Measurements from ENCODE around the gene RGP1. TPM values are rescaled to one million over a fixed set of nuclear protein-coding genes. Genes with fewer than 3 reads are reported as not detected.
A peak's percentile ranks its signal among the peaks of the same experiment; 100 is the strongest.

Gene RGP1
- total and polyA plus RNA-seq, 7 donors = 10.7 to 51.0 (median 34.6) TPM

DNA sequence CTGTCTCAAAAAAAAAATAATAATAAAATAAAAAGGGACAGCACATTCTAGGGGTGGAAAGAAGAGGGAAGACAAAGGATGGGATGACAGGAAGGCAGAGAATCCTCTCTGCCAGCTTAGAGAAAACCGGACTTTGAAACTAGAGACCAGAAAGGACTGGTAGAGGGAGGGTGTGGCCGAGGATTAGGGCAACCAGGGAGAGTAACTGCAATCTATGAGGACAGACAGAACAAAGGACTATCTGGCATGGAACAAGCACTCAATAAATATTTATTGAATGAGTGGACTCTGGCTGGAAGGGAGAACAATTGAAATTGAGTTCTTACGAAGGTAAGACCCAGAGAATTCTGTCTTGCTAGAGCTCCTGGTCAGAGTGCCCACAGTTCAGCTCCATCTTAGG, 2.5 kb upstream of the RGP1 start:
- H3K4me1 ChIP-seq = peaks cover 51% of the 10 kb centered on the region

DNA sequence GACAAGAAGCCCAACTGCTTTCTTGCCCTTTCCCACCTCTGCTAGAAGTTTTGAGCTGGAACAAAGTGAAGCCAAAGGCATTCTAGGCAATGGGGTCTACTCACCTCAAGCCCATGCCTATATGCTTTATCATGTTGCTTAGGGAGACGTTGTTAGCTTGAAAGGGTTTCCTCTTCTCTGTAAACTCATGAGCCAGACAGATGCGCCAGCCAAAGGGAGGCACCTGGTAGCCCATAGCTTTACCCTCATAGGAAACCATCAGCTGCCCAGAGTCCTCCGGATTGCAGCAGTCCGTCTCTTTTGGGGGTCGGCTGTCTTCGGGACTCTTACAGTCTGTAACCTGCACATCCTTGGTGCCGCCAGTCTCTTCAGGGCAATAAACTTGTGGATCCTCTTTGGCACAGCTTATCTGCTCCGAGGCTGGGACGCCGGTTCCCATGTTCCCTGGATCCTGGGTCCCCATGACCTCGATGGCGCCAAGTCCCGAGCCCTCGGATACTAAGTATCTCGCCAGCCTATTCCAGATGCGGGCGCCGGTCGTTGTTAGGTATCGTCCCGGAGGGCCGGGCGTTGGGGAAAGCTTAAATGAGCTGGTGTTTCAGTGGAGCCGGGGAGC, 737 bp upstream of the RGP1 start:
- peaks cover 15 to 64% of the 10 kb centered on the region in 2 donors for H3K36me3 ChIP-seq (ENCODE audit: insufficient read depth in 1 of 2, low read depth in 1 of 2)
- peak overlapping the region; percentile 93 for H3K4me3 ChIP-seq
- TF ChIP-seq, protein P1, sequence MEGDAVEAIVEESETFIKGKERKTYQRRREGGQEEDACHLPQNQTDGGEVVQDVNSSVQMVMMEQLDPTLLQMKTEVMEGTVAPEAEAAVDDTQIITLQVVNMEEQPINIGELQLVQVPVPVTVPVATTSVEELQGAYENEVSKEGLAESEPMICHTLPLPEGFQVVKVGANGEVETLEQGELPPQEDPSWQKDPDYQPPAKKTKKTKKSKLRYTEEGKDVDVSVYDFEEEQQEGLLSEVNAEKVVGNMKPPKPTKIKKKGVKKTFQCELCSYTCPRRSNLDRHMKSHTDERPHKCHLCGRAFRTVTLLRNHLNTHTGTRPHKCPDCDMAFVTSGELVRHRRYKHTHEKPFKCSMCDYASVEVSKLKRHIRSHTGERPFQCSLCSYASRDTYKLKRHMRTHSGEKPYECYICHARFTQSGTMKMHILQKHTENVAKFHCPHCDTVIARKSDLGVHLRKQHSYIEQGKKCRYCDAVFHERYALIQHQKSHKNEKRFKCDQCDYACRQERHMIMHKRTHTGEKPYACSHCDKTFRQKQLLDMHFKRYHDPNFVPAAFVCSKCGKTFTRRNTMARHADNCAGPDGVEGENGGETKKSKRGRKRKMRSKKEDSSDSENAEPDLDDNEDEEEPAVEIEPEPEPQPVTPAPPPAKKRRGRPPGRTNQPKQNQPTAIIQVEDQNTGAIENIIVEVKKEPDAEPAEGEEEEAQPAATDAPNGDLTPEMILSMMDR (IDR thresholded peaks at IDR 0.05) = no peak
- no peaks in the 10 kb centered on the region for H3K27me3 ChIP-seq (ENCODE audit: insufficient read depth in 3 of 3, low read length in 2 of 3)
- WGBS, 3 donors = 0% methylated on average over 24 of the region's 24 CpGs
- peak overlapping the region; percentile 90 for H3K27ac ChIP-seq
- H3K4me1 ChIP-seq = peaks cover 49% of the 10 kb centered on the region
- no peak for DNase-seq
- intact Hi-C loops (cut with DNase I) = loop anchor here in 1 of 2 donors (2.0 kb wide), 1 partner anchor 14 kb away; no protein-coding TSS in a partner anchor
- ATAC-seq = peak in 3 of 4 donors; percentile 1 to 9 (median 2)
- H3K9me3 ChIP-seq = no peaks in the 10 kb centered on the region

More for the DNA sequence above, 2.5 kb upstream of the RGP1 start:
- intact Hi-C loops (cut with DNase I) = no loop called here
- Histone ChIP-seq H3K27me3 (ENCODE audit: insufficient read depth in 3 of 3, low read length in 2 of 3) (no peaks in the 10 kb centered on the region), H3K36me3 (ENCODE audit: insufficient read depth in 1 of 2, low read depth in 1 of 2) (peaks cover 25 to 64% of the 10 kb centered on the region in 2 donors), H3K27ac (peak overlapping the region; percentile 90), H3K4me3 (peak overlapping the region; percentile 93), H3K9me3 (no peaks in the 10 kb centered on the region)
- 12 to 32% (median 16%) methylated on average over 3 of the region's 3 CpGs for WGBS, 3 donors
- TF ChIP-seq, protein P1 (IDR thresholded peaks at IDR 0.05) = no peak
- ATAC-seq (no peak), DNase-seq (no peak)

DNA sequence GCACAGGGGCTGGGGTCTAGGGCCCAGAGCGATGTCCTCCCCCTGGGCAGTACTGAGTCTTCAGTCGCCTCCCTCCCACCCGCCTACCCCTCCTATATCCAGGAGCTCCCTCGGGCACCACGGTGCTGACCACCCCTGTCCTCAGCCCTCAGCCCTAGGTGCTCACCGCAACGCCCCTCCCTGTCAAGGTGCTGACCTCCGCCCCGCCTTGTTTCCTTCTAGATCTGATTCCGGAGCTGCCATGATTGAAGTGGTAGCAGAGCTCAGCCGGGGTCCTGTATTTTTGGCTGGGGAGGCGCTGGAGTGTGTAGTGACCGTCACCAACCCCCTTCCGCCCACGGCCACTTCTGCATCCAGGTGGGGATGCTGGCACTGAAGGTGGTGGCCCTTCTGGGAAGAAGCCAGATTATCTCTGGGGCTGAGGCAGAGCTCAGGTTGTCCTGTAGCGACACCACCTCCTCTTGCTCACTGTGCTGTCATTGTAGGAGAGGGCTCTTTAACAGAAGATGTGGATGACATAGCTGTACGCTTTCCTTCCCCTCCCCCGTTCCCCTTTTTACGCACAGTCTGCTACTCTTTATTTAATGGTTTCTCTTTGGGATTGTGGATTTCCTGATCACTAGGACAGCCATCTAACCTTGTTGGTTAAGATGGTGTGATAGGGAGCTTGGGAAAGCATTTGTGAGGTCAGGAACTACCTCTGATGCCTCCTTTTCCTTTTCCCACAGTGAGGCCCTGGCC, 598 bp downstream of the RGP1 start:
- H3K4me1 ChIP-seq = peaks cover 38% of the 10 kb centered on the region
- intact Hi-C loops (cut with DNase I) = loop anchor here in 1 of 2 donors (2.0 kb wide), 2 partner anchors 15 to 65 kb away; partner anchors contain the start of gene HINT2
- H3K4me3 ChIP-seq = peak overlapping the region; percentile 93
- peak; percentile 29 to 53 (median 39) for ATAC-seq
- H3K36me3 ChIP-seq (ENCODE audit: insufficient read depth in 1 of 2, low read depth in 1 of 2) = peaks cover 7 to 64% of the 10 kb centered on the region in 2 donors
- H3K27ac ChIP-seq = peak overlapping the region; percentile 90
- TF ChIP-seq, protein P1 (IDR thresholded peaks at IDR 0.05) = no peak
- DNase-seq = no peak
- 1 to 5% (median 4%) methylated on average over 18 to 19 of the region's 19 CpGs for WGBS, 3 donors
- no peaks in the 10 kb centered on the region for H3K27me3 ChIP-seq (ENCODE audit: insufficient read depth in 3 of 3, low read length in 2 of 3)
- no peaks in the 10 kb centered on the region for H3K9me3 ChIP-seq

- TF ChIP-seq, protein P1 (IDR thresholded peaks at IDR 0.05) = no peak
- no peaks in the 10 kb centered on the region for H3K9me3 ChIP-seq
- H3K36me3 ChIP-seq (ENCODE audit: insufficient read depth in 1 of 2, low read depth in 1 of 2) = peaks cover 7 to 64% of the 10 kb centered on the region in 2 donors
- peaks cover 33% of the 10 kb centered on the region for H3K4me1 ChIP-seq
- ATAC-seq (peak in 1 of 4 donors; percentile 16), DNase-seq (peak in 1 of 2 donors; percentile 24)
- intact Hi-C loops (cut with DNase I) = loop anchor here in 1 of 2 donors (2.0 kb wide), 1 partner anchor 65 kb away; the partner anchor contains the start of gene HINT2
- 37 to 38% (median 37%) methylated on average over 4 of the region's 4 CpGs for WGBS, 3 donors
- no peaks in the 10 kb centered on the region for H3K27me3 ChIP-seq (ENCODE audit: insufficient read depth in 3 of 3, low read length in 2 of 3)
- H3K4me3 ChIP-seq = peak overlapping the region; percentile 93
- H3K27ac ChIP-seq = peak overlapping the region; percentile 90
Measured at GRCh38 chr9:35750256-35750531, 1.1 kb downstream of the RGP1 start.

Measured in psoas muscle (tissue), 8 donors.